ENCODE data around the gene TLL2. TPM values are rescaled to one million over a fixed set of nuclear protein-coding genes. Genes with fewer than 3 reads are reported as not detected.

Gene TLL2
- total RNA-seq, 1 experiment from 2014 or later = 0.11 TPM

GRCh38 chr10:96453856-96454583 lies 59.7 kb downstream of the TLL2 start:
- no peak for DNase-seq (ENCODE audit: low spot score)
- no TSS peak for BruUV-seq (replicated peaks)
- Histone ChIP-seq H3K27me3 (replicated peaks; ENCODE audit: insufficient read depth, low read depth, low read length, poor library complexity) (no peaks in the 10 kb centered on the region), H3K9me3 (ENCODE audit: low read depth, low read length, poor library complexity, severe bottlenecking) (no peaks in the 10 kb centered on the region), H3K27ac (ENCODE audit: low read depth, low read length, poor library complexity, severe bottlenecking) (no peak overlapping the region), H3K4me3 (ENCODE audit: low read depth, low read length, poor library complexity, severe bottlenecking) (no peak overlapping the region), H3K4me1 (ENCODE audit: insufficient read depth, low read length, poor library complexity, severe bottlenecking) (no peaks in the 10 kb centered on the region), H3K36me3 (ENCODE audit: insufficient read depth, low read length, poor library complexity, severe bottlenecking) (no peaks in the 10 kb centered on the region)
- intact Hi-C loops (cut with micrococcal nuclease; ENCODE audit: unreplicated experiment) = no loop called here
- TF ChIP-seq CTCF (conservative IDR thresholded peaks at IDR 0.05; ENCODE audit: low read depth, low read length) = no peak
- no peak for TF ChIP-seq EZH2 (IDR thresholded peaks at IDR 0.05; ENCODE audit: borderline replicate concordance, low read depth, low read length, poor library complexity, severe bottlenecking)
- ChIA-PET CTCF (no interaction called here), POLR2A (ENCODE audit: low non-redundant PET) (no interaction called here)

- CTCF ChIA-PET = no interaction called here
- no peak for TF ChIP-seq CTCF (conservative IDR thresholded peaks at IDR 0.05; ENCODE audit: low read depth, low read length)
- no peak for TF ChIP-seq EZH2 (IDR thresholded peaks at IDR 0.05; ENCODE audit: borderline replicate concordance, low read depth, low read length, poor library complexity, severe bottlenecking)
- Histone ChIP-seq H3K27me3 (replicated peaks; ENCODE audit: insufficient read depth, low read depth, low read length, poor library complexity) (no peaks in the 10 kb centered on the region), H3K27ac (ENCODE audit: low read depth, low read length, poor library complexity, severe bottlenecking) (no peak overlapping the region), H3K4me3 (ENCODE audit: low read depth, low read length, poor library complexity, severe bottlenecking) (no peak overlapping the region), H3K36me3 (ENCODE audit: insufficient read depth, low read length, poor library complexity, severe bottlenecking) (no peaks in the 10 kb centered on the region), H3K9me3 (ENCODE audit: low read depth, low read length, poor library complexity, severe bottlenecking) (no peaks in the 10 kb centered on the region), H3K4me1 (ENCODE audit: insufficient read depth, low read length, poor library complexity, severe bottlenecking) (no peaks in the 10 kb centered on the region)
- no peak for DNase-seq (ENCODE audit: low spot score)
- intact Hi-C loops (cut with micrococcal nuclease; ENCODE audit: unreplicated experiment) = no loop called here
- no TSS peak for BruUV-seq (replicated peaks)
- POLR2A ChIA-PET (ENCODE audit: low non-redundant PET) = no interaction called here
These were observed 61.1 kb downstream of the TLL2 start for GRCh38 chr10:96452494-96453153.

- no peaks in the 10 kb centered on the region for H3K9me3 ChIP-seq (ENCODE audit: low read depth, low read length, poor library complexity, severe bottlenecking)
- no peak for DNase-seq (ENCODE audit: low spot score)
- ChIA-PET CTCF (no interaction called here), POLR2A (ENCODE audit: low non-redundant PET) (no interaction called here)
- no peaks in the 10 kb centered on the region for H3K36me3 ChIP-seq (ENCODE audit: insufficient read depth, low read length, poor library complexity, severe bottlenecking)
- TF ChIP-seq EZH2 (IDR thresholded peaks at IDR 0.05; ENCODE audit: borderline replicate concordance, low read depth, low read length, poor library complexity, severe bottlenecking) = no peak
- TF ChIP-seq CTCF (conservative IDR thresholded peaks at IDR 0.05; ENCODE audit: low read depth, low read length) = no peak
- H3K4me3 ChIP-seq (ENCODE audit: low read depth, low read length, poor library complexity, severe bottlenecking) = no peak overlapping the region
- BruUV-seq (replicated peaks) = no TSS peak
- no peak overlapping the region for H3K27ac ChIP-seq (ENCODE audit: low read depth, low read length, poor library complexity, severe bottlenecking)
- H3K27me3 ChIP-seq (replicated peaks; ENCODE audit: insufficient read depth, low read depth, low read length, poor library complexity) = no peaks in the 10 kb centered on the region
- H3K4me1 ChIP-seq (ENCODE audit: insufficient read depth, low read length, poor library complexity, severe bottlenecking) = no peaks in the 10 kb centered on the region
- intact Hi-C loops (cut with micrococcal nuclease; ENCODE audit: unreplicated experiment) = no loop called here
These were observed 63.1 kb downstream of the TLL2 start for GRCh38 chr10:96450529-96451207.
